ENCODE results near the gene ROCK1. TPM values are rescaled to one million over a fixed set of nuclear protein-coding genes. Genes with fewer than 3 reads are reported as not detected.
A peak's percentile ranks its signal among the peaks of the same experiment; 100 is the strongest.
"Not testable (repeated sequence)": the region's sequence is repeated elsewhere in the genome, so short reads cannot be mapped to it uniquely, and the experiment has no call there.

ROCK1 gene
- total RNA-seq, 2 experiments from 2014 or later = 63.7 to 69.4 TPM

DNA sequence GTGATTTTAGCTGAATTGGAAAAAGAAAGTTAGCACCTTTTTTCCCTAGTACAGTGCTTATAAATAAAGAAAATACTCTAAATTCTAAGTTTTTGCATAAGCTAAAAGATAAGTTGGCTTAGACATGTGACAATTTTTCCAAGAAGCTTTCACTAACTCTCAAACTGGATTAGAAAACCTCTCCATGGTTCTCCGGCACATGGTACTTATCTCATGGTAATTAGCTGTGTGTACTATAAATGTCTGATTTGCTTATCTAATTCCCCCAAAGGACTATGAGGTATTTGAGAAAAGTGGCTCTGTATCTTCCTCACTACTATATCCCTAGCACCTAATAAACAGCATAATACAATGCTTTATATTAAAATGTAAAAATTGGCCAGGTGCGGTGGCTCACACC, 71.1 kb downstream of the ROCK1 start:
- DNase-seq = no peak
- Mint-ChIP-seq H3K4me3 (no peak overlapping the region), H3K27ac (no peak overlapping the region), H3K9me3 (ENCODE audit: insufficient read depth) (no peaks in the 10 kb centered on the region), H3K36me3 (ENCODE audit: low read depth) (peaks cover 31% of the 10 kb centered on the region), H3K27me3 (ENCODE audit: low read depth) (no peaks in the 10 kb centered on the region), H3K4me1 (ENCODE audit: low read depth) (peaks cover 1% of the 10 kb centered on the region)
- ATAC-seq = no peak
- CTCF ChIA-PET = interaction anchor here (0.8 kb wide), 1 partner anchor 8 kb away, joined by 3 read pairs; no protein-coding TSS in a partner anchor
- POLR2A ChIA-PET = no interaction called here

- DNase-seq (no peak), ATAC-seq (no peak)
- CTCF ChIA-PET = interaction anchor here (0.9 to 1.3 kb wide), 2 partner anchors 11 to 53 kb away, joined by 3 to 4 read pairs; no protein-coding TSS in a partner anchor
- Mint-ChIP-seq H3K36me3 (ENCODE audit: low read depth) (peaks cover 43% of the 10 kb centered on the region), H3K27me3 (ENCODE audit: low read depth) (no peaks in the 10 kb centered on the region), H3K27ac (no peak overlapping the region), H3K9me3 (ENCODE audit: insufficient read depth) (peaks cover 1% of the 10 kb centered on the region), H3K4me1 (ENCODE audit: low read depth) (no peaks in the 10 kb centered on the region), H3K4me3 (no peak overlapping the region)
- POLR2A ChIA-PET = no interaction called here
Observed at GRCh38 chr18:21038201-21038600, 73.4 kb downstream of the ROCK1 start.

GRCh38 chr18:21031845-21032244, 79.8 kb downstream of the ROCK1 start:
- POLR2A ChIA-PET = no interaction called here
- CTCF ChIA-PET = no interaction called here
- ATAC-seq (no peak), DNase-seq (no peak)
- H3K36me3 Mint-ChIP-seq (ENCODE audit: low read depth) = peaks cover 55% of the 10 kb centered on the region
- no peaks in the 10 kb centered on the region for H3K4me1 Mint-ChIP-seq (ENCODE audit: low read depth)
- H3K27ac Mint-ChIP-seq = no peak overlapping the region
- peaks cover 9% of the 10 kb centered on the region for H3K9me3 Mint-ChIP-seq (ENCODE audit: insufficient read depth)
- H3K27me3 Mint-ChIP-seq (ENCODE audit: low read depth) = no peaks in the 10 kb centered on the region
- H3K4me3 Mint-ChIP-seq = no peak overlapping the region

DNA sequence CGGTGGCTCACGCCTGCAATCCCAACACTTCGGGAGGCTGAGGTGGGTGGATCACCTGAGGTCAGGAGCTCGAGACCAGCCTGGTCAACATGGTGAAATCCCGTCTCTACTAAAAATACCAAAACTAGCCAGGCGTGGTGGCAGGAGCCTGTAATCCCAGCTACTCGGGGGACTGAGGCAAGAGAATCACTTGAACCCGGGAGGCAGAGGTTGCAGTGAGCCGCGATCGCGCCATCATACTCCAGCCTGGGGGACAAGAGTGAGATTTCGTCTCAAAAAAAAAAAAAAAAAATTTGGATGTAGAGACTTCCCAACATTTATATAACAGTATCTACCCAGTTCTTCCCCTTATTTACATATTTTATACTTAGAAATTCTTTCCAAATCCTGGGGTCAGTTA, 93.4 kb downstream of the ROCK1 start:
- CTCF ChIA-PET; H3K27ac Mint-ChIP-seq; H3K27me3 Mint-ChIP-seq (ENCODE audit: low read depth); ATAC-seq; H3K4me3 Mint-ChIP-seq; H3K4me1 Mint-ChIP-seq (ENCODE audit: low read depth); POLR2A ChIA-PET; DNase-seq; H3K9me3 Mint-ChIP-seq (ENCODE audit: insufficient read depth): not testable (repeated sequence)
- H3K36me3 Mint-ChIP-seq (ENCODE audit: low read depth) = peaks cover 74% of the 10 kb centered on the region

GRCh38 chr18:21012308-21012707, 99.3 kb downstream of the ROCK1 start:
- ChIA-PET CTCF (no interaction called here), POLR2A (no interaction called here)
- Mint-ChIP-seq H3K9me3 (ENCODE audit: insufficient read depth) (peaks cover 15% of the 10 kb centered on the region), H3K27ac (no peak overlapping the region), H3K4me3 (no peak overlapping the region), H3K4me1 (ENCODE audit: low read depth) (peaks cover 12% of the 10 kb centered on the region), H3K27me3 (ENCODE audit: low read depth) (no peaks in the 10 kb centered on the region), H3K36me3 (ENCODE audit: low read depth) (peaks cover 69% of the 10 kb centered on the region)
- ATAC-seq (no peak), DNase-seq (no peak)

- Mint-ChIP-seq H3K4me3 (no peak overlapping the region), H3K27ac (no peak overlapping the region), H3K4me1 (ENCODE audit: low read depth) (no peaks in the 10 kb centered on the region), H3K36me3 (ENCODE audit: low read depth) (peaks cover 49% of the 10 kb centered on the region), H3K9me3 (ENCODE audit: insufficient read depth) (no peaks in the 10 kb centered on the region), H3K27me3 (ENCODE audit: low read depth) (no peaks in the 10 kb centered on the region)
- DNase-seq = no peak
- ChIA-PET CTCF (interaction anchor here (1.2 kb wide), 1 partner anchor 34 kb away, joined by 3 read pairs; no protein-coding TSS in a partner anchor), POLR2A (no interaction called here)
- no peak for ATAC-seq
Observed at GRCh38 chr18:21004726-21005125, 106.9 kb downstream of the ROCK1 start.

GRCh38 chr18:21000667-21001066, 110.9 kb downstream of the ROCK1 start:
- ATAC-seq = no peak
- Mint-ChIP-seq H3K27ac (no peak overlapping the region), H3K36me3 (ENCODE audit: low read depth) (peaks cover 61% of the 10 kb centered on the region), H3K27me3 (ENCODE audit: low read depth) (no peaks in the 10 kb centered on the region), H3K4me1 (ENCODE audit: low read depth) (peaks cover 16% of the 10 kb centered on the region), H3K4me3 (no peak overlapping the region), H3K9me3 (ENCODE audit: insufficient read depth) (no peaks in the 10 kb centered on the region)
- no peak for DNase-seq
- POLR2A ChIA-PET = no interaction called here
- CTCF ChIA-PET = no interaction called here

DNA sequence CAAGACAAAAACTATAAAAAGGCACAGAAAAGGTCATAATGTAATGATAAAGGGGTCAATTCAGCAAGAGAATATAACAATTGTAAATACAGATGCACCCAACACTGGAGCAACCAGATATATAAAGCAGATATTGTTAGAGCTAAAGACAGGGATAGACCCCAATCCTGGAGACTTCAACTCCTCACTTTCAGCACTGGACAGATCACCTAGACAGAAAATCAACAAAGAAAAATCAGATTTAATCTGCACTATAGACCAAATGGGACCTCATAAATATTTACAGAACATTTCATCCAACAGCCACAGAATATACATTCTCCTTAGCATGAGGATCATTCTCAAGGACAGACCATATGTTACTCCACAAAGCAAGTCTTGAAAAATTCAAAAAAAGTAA, 114.2 kb downstream of the ROCK1 start:
- Mint-ChIP-seq H3K4me3 (no peak overlapping the region), H3K36me3 (ENCODE audit: low read depth) (peaks cover 47% of the 10 kb centered on the region), H3K4me1 (ENCODE audit: low read depth) (peaks cover 17% of the 10 kb centered on the region), H3K9me3 (ENCODE audit: insufficient read depth) (no peaks in the 10 kb centered on the region), H3K27me3 (ENCODE audit: low read depth) (no peaks in the 10 kb centered on the region), H3K27ac (no peak overlapping the region)
- POLR2A ChIA-PET = no interaction called here
- no peak for ATAC-seq
- CTCF ChIA-PET = no interaction called here
- no peak for DNase-seq

DNA sequence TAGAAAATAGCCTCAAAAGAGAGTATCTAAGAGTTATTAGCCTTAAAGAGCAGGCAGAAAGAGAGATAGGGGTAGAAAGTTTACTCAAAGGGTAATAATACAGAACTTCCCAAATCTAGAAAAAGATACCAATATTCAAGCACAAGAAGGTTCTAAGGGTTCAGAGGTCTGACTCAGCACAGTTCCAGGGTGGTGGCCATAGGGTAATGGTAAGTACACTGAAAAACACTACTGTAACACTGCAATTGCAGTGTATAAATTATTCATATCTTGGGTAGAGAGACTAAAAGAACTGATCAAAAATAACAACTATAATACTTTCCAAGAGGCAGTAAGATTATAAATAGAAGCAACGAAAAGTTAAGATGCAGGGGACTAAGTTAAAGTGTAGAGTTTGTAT, 115.2 kb downstream of the ROCK1 start:
- Mint-ChIP-seq H3K36me3 (ENCODE audit: low read depth) (peaks cover 46% of the 10 kb centered on the region), H3K27ac (no peak overlapping the region), H3K4me1 (ENCODE audit: low read depth) (peaks cover 17% of the 10 kb centered on the region), H3K27me3 (ENCODE audit: low read depth) (no peaks in the 10 kb centered on the region), H3K9me3 (ENCODE audit: insufficient read depth) (no peaks in the 10 kb centered on the region), H3K4me3 (no peak overlapping the region)
- CTCF ChIA-PET = no interaction called here
- ATAC-seq = no peak
- DNase-seq = no peak
- POLR2A ChIA-PET = no interaction called here

DNA sequence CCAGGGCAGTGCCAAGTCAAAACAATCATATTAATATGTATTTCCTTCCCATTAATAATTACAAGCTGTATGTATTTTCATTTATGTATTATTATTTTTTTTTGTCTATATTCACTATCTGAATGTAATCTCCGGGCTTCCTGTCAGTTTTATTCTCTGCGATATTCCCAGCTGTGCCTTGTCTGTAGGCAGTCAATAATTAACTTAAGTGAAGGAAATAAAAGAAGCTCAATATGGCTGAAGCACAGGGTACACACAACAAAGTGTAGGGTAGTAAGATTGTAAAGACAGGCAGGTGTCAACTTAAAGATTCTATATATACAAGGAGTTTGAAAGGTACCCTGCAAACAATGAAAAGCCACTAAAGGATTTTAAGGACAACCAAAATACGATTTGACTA, 122.9 kb downstream of the ROCK1 start:
- POLR2A ChIA-PET = no interaction called here
- CTCF ChIA-PET = interaction anchor here (1.2 to 2.2 kb wide), 2 partner anchors 10 to 190 kb away, joined by 3 to 9 read pairs; no protein-coding TSS in a partner anchor
- Mint-ChIP-seq H3K4me1 (ENCODE audit: low read depth) (no peaks in the 10 kb centered on the region), H3K4me3 (no peak overlapping the region), H3K27me3 (ENCODE audit: low read depth) (no peaks in the 10 kb centered on the region), H3K27ac (no peak overlapping the region), H3K36me3 (ENCODE audit: low read depth) (peaks cover 53% of the 10 kb centered on the region), H3K9me3 (ENCODE audit: insufficient read depth) (no peaks in the 10 kb centered on the region)
- DNase-seq (no peak), ATAC-seq (no peak)

- Mint-ChIP-seq H3K4me1 (ENCODE audit: low read depth) (no peaks in the 10 kb centered on the region), H3K4me3 (no peak overlapping the region), H3K27me3 (ENCODE audit: low read depth) (no peaks in the 10 kb centered on the region), H3K9me3 (ENCODE audit: insufficient read depth) (no peaks in the 10 kb centered on the region), H3K36me3 (ENCODE audit: low read depth) (peaks cover 33% of the 10 kb centered on the region), H3K27ac (no peak overlapping the region)
- no peak for ATAC-seq
- ChIA-PET CTCF (interaction anchor here (2.1 kb wide), 1 partner anchor 205 kb away, joined by 5 read pairs; no protein-coding TSS in a partner anchor), POLR2A (no interaction called here)
- DNase-seq = no peak
Observed at GRCh38 chr18:20975077-20975476, 136.5 kb downstream of the ROCK1 start.

- ATAC-seq = peak; percentile 47
- Mint-ChIP-seq H3K4me3 (no peak overlapping the region), H3K27me3 (ENCODE audit: low read depth) (no peaks in the 10 kb centered on the region), H3K9me3 (ENCODE audit: insufficient read depth) (no peaks in the 10 kb centered on the region), H3K27ac (no peak overlapping the region), H3K36me3 (ENCODE audit: low read depth) (peaks cover 23% of the 10 kb centered on the region), H3K4me1 (ENCODE audit: low read depth) (no peaks in the 10 kb centered on the region)
- CTCF ChIA-PET = interaction anchor here (1.0 to 1.3 kb wide), 2 partner anchors 8 to 15 kb away, joined by 3 read pairs; no protein-coding TSS in a partner anchor
- DNase-seq = no peak
- POLR2A ChIA-PET = no interaction called here
Observed at GRCh38 chr18:20971886-20972267, 139.7 kb downstream of the ROCK1 start.

- no peaks in the 10 kb centered on the region for H3K27me3 Mint-ChIP-seq (ENCODE audit: low read depth)
- POLR2A ChIA-PET = no interaction called here
- CTCF ChIA-PET = interaction anchor here (0.9 kb wide), 1 partner anchor 213 kb away, joined by 4 read pairs; no protein-coding TSS in a partner anchor
- H3K36me3 Mint-ChIP-seq (ENCODE audit: low read depth) = peaks cover 28% of the 10 kb centered on the region
- H3K4me1 Mint-ChIP-seq (ENCODE audit: low read depth) = no peaks in the 10 kb centered on the region
- no peak overlapping the region for H3K4me3 Mint-ChIP-seq
- ATAC-seq (no peak), DNase-seq (no peak)
- no peaks in the 10 kb centered on the region for H3K9me3 Mint-ChIP-seq (ENCODE audit: insufficient read depth)
- H3K27ac Mint-ChIP-seq = no peak overlapping the region
Observed at GRCh38 chr18:20966795-20967194, 144.8 kb downstream of the ROCK1 start.
